Measurements from ENCODE around the gene CCDC90B.

- TF ChIP-seq CTCF (IDR thresholded peaks at IDR 0.05) = no peak
- no peak for TF ChIP-seq POLR2AphosphoS5 (IDR thresholded peaks at IDR 0.05)
- no peak for TF ChIP-seq EP300 (IDR thresholded peaks at IDR 0.05)
Measured at GRCh38 chr11:83223457-83223856, 62.7 kb downstream of the CCDC90B start.
